K562 (cell line): ENCODE results near the gene GHR. TPM values are rescaled to one million over a fixed set of nuclear protein-coding genes. Genes with fewer than 3 reads are reported as not detected.

Source experiments
- ATAC-seq: fragments of 200-7000 bp; cut with Tn5 transposase; 3 replicates; pipeline ENCODE4 v1.9.1; 2020; ENCODE audit warnings: moderate library complexity
- BruUV-seq: library from RNA; stranded (reverse); fragments of 400-500 nt; replicated peaks from 2 replicates; lab custom pipeline; 2021; lab: Mats Ljungman, UMichigan
- CTCF ChIA-PET: fragments of 300-600 bp; formaldehyde crosslinking; extraction: SDS; loops from one replicate; lab custom pipeline; 2021; ENCODE audit warnings: low intra/inter-chr PET ratio; lab: Yijun Ruan, JAX
- POLR2A ChIA-PET: fragments of 300-600, 350-650 bp; sonication (Branson Sonifier 250); formaldehyde crosslinking; extraction: SDS; loops from one replicate; lab custom pipeline; 2021; ENCODE audit warnings: antibody characterized with exemption, inconsistent platforms; lab: Yijun Ruan, JAX
- DNase-seq, 4 experiments: peaks; one replicate each; pipeline versions ENCODE4 v3.0.0 to v3.0.0-alpha.2; 2011 to 2018; ENCODE audit warnings: low spot score in 3 of 4, mixed read lengths in 3 of 4; ENCODE audit errors: extremely low read depth in 1 of 4
- FAIRE-seq: peaks from 2 replicates; lab custom pipeline; 2011; peaks lifted over from hg19 to GRCh38; lab: Jason Lieb, UNC
- H2AFZ ChIP-seq: 2 replicates; pipeline ENCODE4 v1.6.0; 2011; ENCODE audit warnings: low read depth, low read length, control low read depth, inconsistent platforms
- H3K27ac ChIP-seq: fragments of 200-600 bp; 3 replicates; pipeline ENCODE4 v1.8.0; 2011; ENCODE audit warnings: low read depth, mild to moderate bottlenecking, control low read depth, inconsistent platforms, low read length, moderate library complexity, mixed read lengths; ENCODE audit errors: extremely low read depth
- H3K27me3 ChIP-seq, 2 experiments: fragments of 300-600 bp in 1 of 2; 2 replicates in 1 of 2; 3 replicates in 1 of 2; pipeline versions ENCODE4 v1.6.0 to v1.8.0; 2011; ENCODE audit warnings: inconsistent platforms in 2 of 2, low read length in 2 of 2, mild to moderate bottlenecking in 1 of 2, mixed read lengths in 1 of 2, moderate library complexity in 1 of 2; ENCODE audit not compliant: control insufficient read depth in 2 of 2, insufficient read depth in 2 of 2
- H3K36me3 ChIP-seq: fragments of 300-600 bp; 3 replicates; pipeline ENCODE4 v1.8.0; 2011; ENCODE audit warnings: mild to moderate bottlenecking, low read length, inconsistent platforms; ENCODE audit not compliant: control insufficient read depth, insufficient read depth
- H3K4me1 ChIP-seq, 2 experiments: fragments of 200-600 bp in 1 of 2; replicated peaks in 1 of 2; 2 replicates in 1 of 2; 3 replicates in 1 of 2; pipeline versions ENCODE4 v1.5.1 to v1.8.0; 2011; ENCODE audit warnings: inconsistent platforms in 2 of 2, low read length in 2 of 2, mild to moderate bottlenecking in 1 of 2, mixed read lengths in 1 of 2, moderate library complexity in 1 of 2; ENCODE audit not compliant: control insufficient read depth in 2 of 2, insufficient read depth in 2 of 2
- H3K4me2 ChIP-seq: 2 replicates; pipeline ENCODE4 v1.6.1; 2011; ENCODE audit warnings: low read length, control low read depth, inconsistent platforms, mixed read lengths; ENCODE audit not compliant: insufficient read depth
- H3K4me3 ChIP-seq: fragments of 200-600 bp; sonication (generic), shearing (Covaris generic); 2 replicates; pipeline ENCODE4 v1.5.1; 2016; ENCODE audit warnings: control low read depth, inconsistent platforms
- H3K79me2 ChIP-seq: fragments of 200-600 bp; 3 replicates; pipeline ENCODE4 v1.8.0; 2011; ENCODE audit warnings: low read length, inconsistent platforms; ENCODE audit not compliant: control insufficient read depth, insufficient read depth
- H3K9ac ChIP-seq, 2 experiments: 2 replicates each; pipeline versions ENCODE4 v1.6.0 to v1.6.1; 2011; ENCODE audit warnings: low read depth in 2 of 2, low read length in 2 of 2, control low read depth in 1 of 2, inconsistent platforms in 1 of 2, mild to moderate bottlenecking in 1 of 2, mixed read lengths in 1 of 2; ENCODE audit not compliant: insufficient read depth in 1 of 2
- H3K9me1 ChIP-seq: one replicate; pipeline ENCODE4 v1.6.0; 2011; ENCODE audit warnings: inconsistent platforms, mild to moderate bottlenecking, low read length, moderate library complexity; ENCODE audit not compliant: control insufficient read depth, insufficient read depth
- H3K9me3 ChIP-seq: replicated peaks from 2 replicates; pipeline ENCODE4 v1.5.1; 2011; ENCODE audit warnings: low read depth, low read length, inconsistent platforms; ENCODE audit not compliant: control insufficient read depth, insufficient read depth
- H4K20me1 ChIP-seq: replicated peaks from 2 replicates; pipeline ENCODE4 v1.6.1; 2011; ENCODE audit warnings: low read length, inconsistent platforms, mixed read lengths; ENCODE audit not compliant: control insufficient read depth, insufficient read depth
- CREB1 ChIP-seq, 2 experiments: sonication (generic) in 1 of 2; formaldehyde crosslinking in 1 of 2; IDR thresholded peaks; 2 replicates each; pipeline versions ENCODE4 v1.6.1 to v1.8.0; 2012 to 2022; ENCODE audit warnings: inconsistent platforms in 1 of 2, mild to moderate bottlenecking in 1 of 2, missing genetic modification reagents in 1 of 2, moderate library complexity in 1 of 2
- ERF ChIP-seq: fragments of 450-650 bp; formaldehyde crosslinking; IDR thresholded peaks from 2 replicates; pipeline ENCODE4 v1.4.0; 2020; ENCODE audit warnings: mild to moderate bottlenecking, mixed read lengths
- ETV5 ChIP-seq: sonication (generic); formaldehyde crosslinking; IDR thresholded peaks from 2 replicates; pipeline ENCODE4 v1.4.0; 2020; ENCODE audit warnings: low read depth, mild to moderate bottlenecking, missing genetic modification reagents
- HES1 ChIP-seq: fragments of 450-650 bp; IDR thresholded peaks from 2 replicates; pipeline ENCODE4 v1.6.1; 2016; ENCODE audit warnings: low read depth, mild to moderate bottlenecking, moderate library complexity
- HMGXB4 ChIP-seq: sonication (generic); formaldehyde crosslinking; IDR thresholded peaks from 2 replicates; pipeline ENCODE4 v1.8.1; 2023; ENCODE audit warnings: mild to moderate bottlenecking, missing genetic modification reagents
- IRF2 ChIP-seq: sonication (generic); formaldehyde crosslinking; IDR thresholded peaks from 2 replicates; pipeline ENCODE4 v1.8.1; 2022; ENCODE audit warnings: mild to moderate bottlenecking, missing genetic modification reagents
- KAT8 ChIP-seq: fragments of 450-650 bp; IDR thresholded peaks from 2 replicates; pipeline ENCODE4 v1.6.1; 2016; ENCODE audit warnings: low read depth, mild to moderate bottlenecking
- PHB2 ChIP-seq: fragments of 450-650 bp; IDR thresholded peaks from 2 replicates; pipeline ENCODE4 v1.6.1; 2017; ENCODE audit warnings: low read depth
- RBM22 ChIP-seq: fragments of 200-400 bp; formaldehyde crosslinking; IDR thresholded peaks from 2 replicates; pipeline ENCODE4 v1.6.1; 2018; ENCODE audit warnings: low read length, low read depth; ENCODE audit not compliant: poor library complexity, severe bottlenecking
- TEAD2 ChIP-seq: fragments of 450-650 bp; IDR thresholded peaks from 2 replicates; pipeline ENCODE4 v1.6.1; 2016; ENCODE audit warnings: missing genetic modification characterization, control low read depth, missing compliant biosample characterization
- THRB ChIP-seq: fragments of 450-650 bp; formaldehyde crosslinking; conservative IDR thresholded peaks from 2 replicates; pipeline ENCODE4 v1.4.0; 2022; ENCODE audit warnings: mild to moderate bottlenecking, missing genetic modification characterization
- ZNF12 ChIP-seq: sonication (generic); formaldehyde crosslinking; IDR thresholded peaks from 2 replicates; pipeline ENCODE4 v1.4.0; 2020; ENCODE audit warnings: mild to moderate bottlenecking, missing genetic modification reagents
- WGBS: fragments of 100-300 bp; shearing (Covaris generic); methylation state at CpG from one replicate; pipeline ENCODE4 v1.1.6; 2016; ENCODE audit warnings: low coverage, mixed read lengths; ENCODE audit not compliant: insufficient coverage; ENCODE audit errors: missing lambda C conversion rate; 5-methylcytosine and 5-hydroxymethylcytosine counted together
- in situ Hi-C: fragments of 300-500 bp; cut with MboI; formaldehyde crosslinking; loops from 4 replicates; pipeline ENCODE4 v1.15.0; 2018; ENCODE audit warnings: inconsistent platforms, mixed read lengths
- intact Hi-C: fragments of 100-400 bp; cut with micrococcal nuclease; formaldehyde crosslinking; loops from 2 replicates; pipeline ENCODE4 v1.14.2; 2022
- polyA plus RNA-seq, 8 experiments: library from polyadenylated mRNA; depleted of rRNA in 4 of 8; stranded (reverse) in 5 of 8; unstranded in 3 of 8; fragments of >200 nt; fragmentation: Nextera tagmentation in 2 of 8; fragmentation: Illumina TruSeq in 1 of 8; extraction: Ambion mirVana in 2 of 8; extraction: Trizol in 1 of 8; gene quantifications; 2 replicates each; pipeline versions ENCODE4 v1.2.1 to v1.2.3, GENCODE V29; 2011 to 2014; ENCODE audit warnings: inconsistent platforms in 1 of 8, missing spikeins in 1 of 8
- total RNA-seq, 7 experiments: library from RNA; depleted of rRNA in 6 of 7; stranded (reverse); fragments of >200 nt in 6 of 7; fragmentation: Illumina TruSeq in 2 of 7; extraction: Trizol in 2 of 7; gene quantifications; 2 replicates each; pipeline versions ENCODE4 v1.2.1 to v1.2.3, GENCODE V29; 2011 to 2021; ENCODE audit warnings: low replicate concordance in 1 of 7

The GHR gene
- total and polyA plus RNA-seq, 9 of the 15 experiments (the other 6 are each of a cell fraction or from before 2014, with no cell fraction given) = 0.01 to 0.13 (median 0.07) TPM; not detected in 5

GRCh38 chr5:42429694-42430093 lies 6.5 kb downstream of the GHR start:
- no TSS peak for BruUV-seq
- FAIRE-seq (no peak), DNase-seq (no peak), ATAC-seq (no peak)
- H3K9me1 ChIP-seq = no peaks in the 10 kb centered on the region
- 0% methylated on average over 1 of the region's 1 CpG for WGBS
- no peak overlapping the region for H2AFZ ChIP-seq
- no peak overlapping the region for H3K4me3 ChIP-seq
- H3K4me2 ChIP-seq = no peak overlapping the region
- H4K20me1 ChIP-seq = no peaks in the 10 kb centered on the region
- peaks cover 0 to 1% of the 10 kb centered on the region in 2 experiments; a peak in 1 of 5 replicates for H3K4me1 ChIP-seq
- no peaks in the 10 kb centered on the region for H3K36me3 ChIP-seq
- in situ Hi-C loops (no loop called here), intact Hi-C loops (loop anchor here (10.0 kb wide), 2 partner anchors 225 to 455 kb away; no protein-coding TSS in a partner anchor)
- no peak overlapping the region for H3K9ac ChIP-seq
- H3K27ac ChIP-seq = no peak overlapping the region
- ChIA-PET CTCF (no interaction called here), POLR2A (interaction anchor here (1.3 kb wide), 1 partner anchor 38 kb away, joined by 3 read pairs; no protein-coding TSS in a partner anchor)
- peaks cover 0 to 2% of the 10 kb centered on the region in 2 experiments; a peak in 1 of 5 replicates for H3K27me3 ChIP-seq
- no peak for TF ChIP-seq RBM22
- H3K79me2 ChIP-seq = no peaks in the 10 kb centered on the region
- no peaks in the 10 kb centered on the region for H3K9me3 ChIP-seq

GRCh38 chr5:42434047-42434724 lies 10.9 kb downstream of the GHR start:
- DNase-seq = no peak
- ATAC-seq = no peak
- no peaks in the 10 kb centered on the region for H3K36me3 ChIP-seq
- H3K79me2 ChIP-seq = no peaks in the 10 kb centered on the region
- H3K9ac ChIP-seq = no peak overlapping the region
- BruUV-seq = no TSS peak
- H3K9me1 ChIP-seq = no peaks in the 10 kb centered on the region
- no peak overlapping the region for H3K27ac ChIP-seq
- H3K9me3 ChIP-seq = no peaks in the 10 kb centered on the region
- H4K20me1 ChIP-seq = no peaks in the 10 kb centered on the region
- no peaks in the 10 kb centered on the region for H3K4me1 ChIP-seq
- CTCF ChIA-PET = no interaction called here
- intact Hi-C loops (loop anchor here (10.0 kb wide), 1 partner anchor 221 kb away; no protein-coding TSS in a partner anchor), in situ Hi-C loops (no loop called here)
- no peak for FAIRE-seq
- H3K27me3 ChIP-seq = no peaks in the 10 kb centered on the region
- H2AFZ ChIP-seq = no peak overlapping the region
- no peak overlapping the region for H3K4me2 ChIP-seq
- no peak overlapping the region for H3K4me3 ChIP-seq
- POLR2A ChIA-PET = no interaction called here
- TF ChIP-seq HES1 = no peak
- TF ChIP-seq TEAD2 = no peak
- no peak for TF ChIP-seq CREB1 (IDR thresholded peaks at IDR 0.05)
- TF ChIP-seq CREB1 (CRISPR knock-in tag; IDR thresholded peaks at IDR 0.05) = no peak
- no peak for TF ChIP-seq KAT8
- TF ChIP-seq PHB2 = no peak
- TF ChIP-seq THRB (CRISPR knock-in tag) = no peak
- no peak for TF ChIP-seq ETV5 (CRISPR knock-in tag)
- TF ChIP-seq ERF (CRISPR knock-in tag) = no peak
- no peak for TF ChIP-seq HMGXB4
- TF ChIP-seq ZNF12 (CRISPR knock-in tag) = no peak
- TF ChIP-seq IRF2 (CRISPR knock-in tag) = no peak
